COLO668 (cell line): ENCODE data around the gene TBC1D24.
"Not testable (repeated sequence)": the region's sequence is repeated elsewhere in the genome, so short reads cannot be mapped to it uniquely, and the experiment has no call there.

Source experiments
- DNase-seq: peaks from one replicate; lab custom pipeline; 2025; ENCODE audit not compliant: unreplicated experiment; lab: John Stamatoyannopoulos, UW

The TBC1D24 gene

DNA sequence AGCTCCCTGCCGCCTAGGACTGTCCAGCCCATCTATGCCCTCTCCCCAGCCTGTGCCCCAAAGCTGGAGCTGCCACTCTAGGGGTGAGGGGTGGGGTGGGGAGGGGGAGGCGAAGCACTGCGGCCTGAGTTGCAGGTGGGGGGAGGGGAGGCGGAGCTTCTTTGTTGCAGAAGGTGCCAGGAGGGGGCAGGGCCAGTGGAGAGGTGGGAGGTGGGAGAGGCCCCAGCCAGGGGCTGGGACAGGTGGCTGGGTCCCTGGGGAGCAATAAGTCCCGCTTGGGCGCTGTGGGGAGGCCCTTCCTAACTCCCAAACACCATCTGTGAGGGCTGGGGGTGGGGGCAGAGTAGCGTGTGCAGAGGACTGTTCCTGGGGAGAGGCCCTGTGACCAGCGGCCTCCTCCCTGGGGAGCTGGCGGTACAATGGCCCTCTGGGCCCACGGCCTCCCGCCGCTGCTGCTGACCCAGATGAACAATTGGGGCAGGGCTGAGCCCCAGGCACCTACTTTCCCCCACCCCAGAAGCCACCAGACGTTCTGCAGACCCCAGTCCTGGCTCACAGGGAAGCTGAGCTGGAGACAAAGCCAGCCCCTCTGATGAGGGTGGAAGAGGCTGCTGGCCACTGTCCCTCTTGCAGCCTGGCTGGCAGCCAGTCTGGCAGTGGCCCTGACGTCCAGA is 6.1 kb upstream of the TBC1D24 start:
- peak; percentile 93 for DNase-seq

GRCh38 chr16:2469399-2470233 is 5.3 kb upstream of the TBC1D24 start:
- DNase-seq = peak; percentile 21

- DNase-seq = no peak
These were observed 4.7 kb upstream of the TBC1D24 start for GRCh38 chr16:2470234-2470601.

DNA sequence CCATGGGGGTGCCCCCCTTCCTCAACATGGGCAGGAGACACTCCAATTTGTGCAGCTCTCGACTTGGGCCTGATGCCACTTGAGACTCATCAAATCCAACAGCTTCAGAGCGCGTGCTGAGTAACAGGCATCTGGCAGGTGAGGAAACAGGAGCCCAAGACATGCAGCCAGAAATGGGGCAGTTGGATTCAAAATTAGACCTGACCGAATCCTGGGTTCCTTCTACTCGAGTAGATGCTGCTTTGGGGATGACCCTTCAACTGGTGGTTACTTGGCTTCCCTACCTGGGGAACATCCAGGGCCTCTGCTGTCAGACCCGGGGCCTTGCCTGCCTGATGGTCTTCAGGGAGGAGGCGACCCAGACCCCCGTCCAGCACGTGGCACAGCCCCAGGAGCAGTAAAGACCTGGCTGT is 4.3 kb upstream of the TBC1D24 start:
- DNase-seq = peak; percentile 16

- DNase-seq = peak; percentile 49
These were observed 3.8 kb upstream of the TBC1D24 start, which contains the start of gene NTN3 for GRCh38 chr16:2471016-2471652. TSS of gene NTN3 (plus strand) at chr16:2471297. CDS start at chr16:2471702, 405 bp downstream.

- no peak for DNase-seq
These were observed 3.1 kb upstream of the TBC1D24 start for GRCh38 chr16:2471653-2472487.

DNA sequence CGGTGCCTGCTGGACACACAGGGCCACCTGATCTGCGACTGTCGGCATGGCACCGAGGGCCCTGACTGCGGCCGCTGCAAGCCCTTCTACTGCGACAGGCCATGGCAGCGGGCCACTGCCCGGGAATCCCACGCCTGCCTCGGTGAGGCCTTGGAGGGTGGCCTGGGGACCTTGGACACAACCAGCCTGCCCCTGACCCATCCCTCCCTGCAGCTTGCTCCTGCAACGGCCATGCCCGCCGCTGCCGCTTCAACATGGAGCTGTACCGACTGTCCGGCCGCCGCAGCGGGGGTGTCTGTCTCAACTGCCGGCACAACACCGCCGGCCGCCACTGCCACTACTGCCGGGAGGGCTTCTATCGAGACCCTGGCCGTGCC is 2.5 kb upstream of the TBC1D24 start:
- no peak for DNase-seq

GRCh38 chr16:2472885-2473445 is 2.0 kb upstream of the TBC1D24 start:
- peak; percentile 13 for DNase-seq

GRCh38 chr16:2473446-2473926 is 1.4 kb upstream of the TBC1D24 start:
- DNase-seq = peak; percentile 54

DNA sequence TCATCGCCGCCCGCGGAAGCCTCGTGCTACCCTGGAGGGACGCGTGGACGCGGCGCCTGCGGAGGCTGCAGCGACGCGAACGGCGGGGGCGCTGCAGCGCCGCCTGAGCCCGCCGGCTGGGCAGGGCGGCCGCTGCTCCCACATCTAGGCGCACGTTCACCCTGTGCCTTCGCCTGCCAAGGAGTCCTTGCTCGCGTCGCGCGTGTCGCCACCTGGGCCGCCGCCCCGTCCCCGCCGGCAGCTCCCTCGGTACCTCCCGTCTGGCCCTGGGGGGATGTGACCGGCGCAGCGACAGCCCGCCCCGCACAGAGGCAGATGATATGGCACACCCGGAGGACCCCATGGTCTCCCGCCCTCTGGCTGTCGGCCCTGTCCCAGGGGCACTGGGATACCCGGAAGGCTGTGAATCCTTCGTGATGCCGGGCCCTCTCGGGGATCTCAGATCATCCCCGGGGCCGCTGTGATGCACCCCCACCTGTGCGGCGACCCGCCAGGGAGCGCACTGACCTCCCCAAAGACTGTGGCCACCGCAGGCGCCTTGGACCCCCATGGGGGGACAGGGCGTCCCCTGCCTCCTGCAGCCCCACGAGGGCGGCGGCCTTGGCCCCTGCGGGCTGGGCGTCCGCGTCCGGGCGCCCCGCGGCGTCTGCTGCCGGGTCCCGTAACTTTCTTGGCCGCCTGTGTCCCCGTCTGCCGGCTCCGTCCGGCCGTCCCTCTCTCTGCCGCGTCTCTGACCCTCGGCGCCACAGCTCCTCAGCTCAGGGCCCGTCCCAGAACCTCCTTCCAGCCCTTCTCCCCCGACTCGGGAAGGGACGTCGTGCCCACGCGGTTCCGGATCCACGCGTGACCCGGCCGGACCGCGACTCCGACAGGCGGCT is 689 bp upstream of the TBC1D24 start:
- DNase-seq = peak; percentile 74

DNA sequence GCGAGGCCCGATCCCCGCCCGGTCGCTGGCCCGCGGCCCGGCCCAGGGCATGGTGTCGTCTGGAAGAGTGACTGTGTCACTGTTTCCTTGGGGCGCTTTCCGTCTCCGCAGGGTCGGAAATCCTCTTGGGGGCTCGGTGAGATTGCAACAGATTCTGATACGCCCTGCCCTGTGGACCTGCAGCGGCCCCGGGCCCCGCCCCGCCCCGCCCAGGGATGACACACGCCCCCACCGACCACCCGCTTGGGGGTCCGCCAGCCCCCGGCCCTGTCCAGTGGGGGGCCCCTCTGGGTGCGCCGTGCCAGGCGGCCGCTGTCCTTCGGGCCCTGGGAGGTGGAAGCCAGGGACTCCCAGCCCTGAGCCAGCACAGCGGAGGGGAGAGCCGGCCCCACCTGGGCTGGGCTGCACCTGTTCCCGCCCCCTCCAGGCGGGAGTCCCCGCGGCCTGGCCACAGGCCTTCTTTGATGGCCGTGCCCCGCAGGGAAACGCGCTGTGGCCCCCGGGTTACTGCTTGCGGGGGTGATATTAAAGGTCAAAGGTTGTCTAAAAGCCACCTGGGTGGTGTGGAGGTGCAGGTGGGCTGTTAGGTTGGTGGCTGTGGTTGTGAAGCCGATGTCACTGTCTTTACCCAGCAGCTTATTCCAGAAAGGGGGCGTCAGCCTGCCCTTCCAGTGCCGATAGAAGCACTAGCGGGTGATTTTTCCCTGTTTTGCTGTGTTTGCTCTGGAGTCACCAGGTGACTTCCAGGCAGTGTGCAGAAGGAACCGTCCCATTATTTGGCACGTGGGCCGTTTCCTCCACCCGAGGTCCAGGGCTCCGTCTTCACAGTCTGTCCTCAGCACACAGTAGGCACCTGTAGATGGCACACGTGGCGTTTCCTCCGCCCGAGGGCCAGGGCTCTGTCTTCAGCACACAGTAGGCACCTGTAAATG is 752 bp downstream of the TBC1D24 start:
- peak; percentile 65 for DNase-seq

GRCh38 chr16:2476345-2476720 is 1.4 kb downstream of the TBC1D24 start:
- no peak for DNase-seq

DNA sequence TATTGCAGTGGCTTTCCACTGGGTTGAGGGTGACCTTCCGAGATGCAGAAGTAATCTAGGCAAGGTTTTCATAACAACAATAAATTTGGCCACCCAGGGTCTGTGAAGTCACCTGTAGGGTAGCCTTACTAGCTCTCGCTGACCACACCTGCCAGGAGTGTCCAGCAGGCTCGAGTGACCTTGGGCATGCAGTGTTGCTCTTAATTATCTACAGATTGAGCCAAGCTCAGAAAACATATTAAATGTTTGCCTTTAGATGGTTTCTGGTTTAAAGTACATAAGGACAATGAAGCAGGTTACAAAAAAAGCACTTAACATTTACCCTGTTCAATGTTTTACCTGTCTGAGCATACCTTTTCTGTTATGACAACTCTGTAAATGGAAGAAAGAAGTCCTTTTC is 1.8 kb downstream of the TBC1D24 start:
- no peak for DNase-seq

DNA sequence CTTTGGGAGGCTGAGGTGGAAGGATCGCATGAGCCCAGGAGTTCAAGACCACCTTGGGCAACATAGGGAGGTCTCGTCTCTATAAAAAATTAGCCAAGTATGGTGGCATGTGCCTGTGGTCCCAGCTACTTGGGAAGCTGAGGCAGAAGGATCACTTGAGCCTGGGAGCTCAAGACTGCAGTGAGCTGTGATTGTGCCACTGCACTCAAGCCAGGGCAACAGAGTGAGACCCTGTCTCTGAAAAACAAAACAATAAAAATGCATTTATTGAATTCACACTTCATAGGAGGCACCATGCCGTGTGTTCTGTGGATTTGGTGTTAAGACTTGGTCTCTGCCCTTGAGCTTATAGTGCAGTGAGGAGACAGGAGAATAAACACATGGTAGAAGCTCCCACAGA is 2.4 kb downstream of the TBC1D24 start:
- DNase-seq = no peak

- peak; percentile 20 for DNase-seq
These were observed 3.4 kb downstream of the TBC1D24 start for GRCh38 chr16:2478279-2478678.

GRCh38 chr16:2479996-2480395 is 5.1 kb downstream of the TBC1D24 start:
- DNase-seq = not testable (repeated sequence)

DNA sequence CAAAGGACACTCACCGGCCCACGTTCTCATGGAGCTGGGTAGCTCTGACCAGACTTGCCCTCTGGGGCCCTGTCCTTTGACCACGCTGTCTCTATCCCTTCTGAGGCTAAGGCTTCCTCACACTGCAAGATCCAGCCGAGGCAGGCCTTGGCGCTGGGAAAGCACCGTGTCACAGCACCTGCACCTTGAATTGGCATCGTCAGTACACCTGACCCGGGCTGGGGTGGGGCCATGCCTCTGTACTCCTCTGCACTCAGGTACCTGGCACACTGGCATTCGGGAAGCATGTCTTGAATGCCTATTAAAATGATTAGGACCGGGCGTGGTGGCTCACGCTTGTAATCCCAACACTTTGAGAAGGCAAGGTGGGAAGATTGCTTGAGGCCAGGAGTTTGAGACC is 6.0 kb downstream of the TBC1D24 start:
- peak; percentile 23 for DNase-seq

DNA sequence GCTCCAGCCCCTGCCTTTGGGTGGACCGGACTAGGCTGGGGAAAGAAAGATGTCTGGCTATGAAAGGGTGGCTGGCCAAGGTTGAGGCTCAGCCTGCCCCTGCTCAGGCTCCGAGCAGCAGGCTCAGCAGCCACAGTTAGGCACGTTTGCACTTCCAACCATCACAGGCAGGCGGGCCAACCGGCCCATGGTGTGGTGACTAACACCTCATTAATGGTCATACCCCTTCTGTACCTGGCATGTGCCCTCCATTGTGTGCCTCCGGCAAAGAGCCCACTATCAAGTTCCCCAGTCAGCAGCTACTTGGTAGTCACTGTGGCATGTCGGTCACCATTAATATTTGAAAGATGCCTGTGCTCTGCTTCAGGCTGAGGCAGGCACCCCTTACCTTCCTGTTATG is 6.7 kb downstream of the TBC1D24 start:
- DNase-seq = peak; percentile 16

DNA sequence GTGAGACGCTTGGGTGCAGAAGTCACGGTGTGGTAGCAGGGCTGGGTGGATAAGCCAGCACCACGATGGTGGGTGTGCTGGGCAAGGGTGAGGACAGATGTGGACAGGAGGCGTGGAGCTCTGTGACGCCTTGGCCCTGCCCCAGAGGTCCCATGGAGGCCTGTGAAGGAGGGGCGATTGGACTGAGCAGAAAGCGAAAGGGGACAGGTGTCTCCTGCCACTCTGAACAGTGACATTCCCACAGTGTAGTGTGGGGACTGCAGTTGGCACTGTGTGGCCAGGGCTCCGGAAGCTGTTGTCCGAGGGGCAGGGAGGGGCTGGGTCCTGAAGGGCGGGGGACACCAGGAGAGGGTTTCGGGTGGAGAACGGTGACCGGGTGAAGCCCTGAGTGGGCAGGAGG is 7.3 kb downstream of the TBC1D24 start:
- peak; percentile 48 for DNase-seq
